ENCODE data around the gene PDZD7.
A peak's percentile ranks its signal among the peaks of the same experiment; 100 is the strongest.

Gene PDZD7

GRCh38 chr10:100993986-100994708, 36.8 kb downstream of the PDZD7 start:
- H3K9me3 ChIP-seq = no peaks in the 10 kb centered on the region
- TF ChIP-seq, protein P1, sequence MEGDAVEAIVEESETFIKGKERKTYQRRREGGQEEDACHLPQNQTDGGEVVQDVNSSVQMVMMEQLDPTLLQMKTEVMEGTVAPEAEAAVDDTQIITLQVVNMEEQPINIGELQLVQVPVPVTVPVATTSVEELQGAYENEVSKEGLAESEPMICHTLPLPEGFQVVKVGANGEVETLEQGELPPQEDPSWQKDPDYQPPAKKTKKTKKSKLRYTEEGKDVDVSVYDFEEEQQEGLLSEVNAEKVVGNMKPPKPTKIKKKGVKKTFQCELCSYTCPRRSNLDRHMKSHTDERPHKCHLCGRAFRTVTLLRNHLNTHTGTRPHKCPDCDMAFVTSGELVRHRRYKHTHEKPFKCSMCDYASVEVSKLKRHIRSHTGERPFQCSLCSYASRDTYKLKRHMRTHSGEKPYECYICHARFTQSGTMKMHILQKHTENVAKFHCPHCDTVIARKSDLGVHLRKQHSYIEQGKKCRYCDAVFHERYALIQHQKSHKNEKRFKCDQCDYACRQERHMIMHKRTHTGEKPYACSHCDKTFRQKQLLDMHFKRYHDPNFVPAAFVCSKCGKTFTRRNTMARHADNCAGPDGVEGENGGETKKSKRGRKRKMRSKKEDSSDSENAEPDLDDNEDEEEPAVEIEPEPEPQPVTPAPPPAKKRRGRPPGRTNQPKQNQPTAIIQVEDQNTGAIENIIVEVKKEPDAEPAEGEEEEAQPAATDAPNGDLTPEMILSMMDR (IDR thresholded peaks at IDR 0.05) = peak; percentile 73 to 90
- H3K4me3 ChIP-seq = no peak overlapping the region
- H3K27me3 ChIP-seq = no peaks in the 10 kb centered on the region
- intact Hi-C loops (cut with DNase I; ENCODE audit: low total_unique reads) = loop anchor here (2.0 kb wide), 1 partner anchor 21 kb away; no protein-coding TSS in a partner anchor
- no peak overlapping the region for H3K27ac ChIP-seq
- DNase-seq = no peak
- H3K4me1 ChIP-seq = peaks cover 0 to 22% (median 14%) of the 10 kb centered on the region in 4 donors
- H3K36me3 ChIP-seq = peaks cover 0 to 38% (median 28%) of the 10 kb centered on the region in 3 donors

GRCh38 chr10:100989088-100989487, 41.8 kb downstream of the PDZD7 start:
- H3K36me3 ChIP-seq = peaks cover 0 to 55% (median 28%) of the 10 kb centered on the region in 3 donors
- intact Hi-C loops (cut with DNase I; ENCODE audit: low total_unique reads) = loop anchor here (5.0 kb wide), 1 partner anchor 43 kb away; the partner anchor contains the start of genes PDZD7 and SFXN3
- H3K27ac ChIP-seq = no peak overlapping the region
- TF ChIP-seq, protein P1 (IDR thresholded peaks at IDR 0.05) = no peak
- no peaks in the 10 kb centered on the region for H3K9me3 ChIP-seq
- peaks cover 0 to 36% (median 26%) of the 10 kb centered on the region in 4 donors for H3K4me1 ChIP-seq
- DNase-seq = no peak
- no peak overlapping the region for H3K4me3 ChIP-seq
- H3K27me3 ChIP-seq = no peaks in the 10 kb centered on the region

DNA sequence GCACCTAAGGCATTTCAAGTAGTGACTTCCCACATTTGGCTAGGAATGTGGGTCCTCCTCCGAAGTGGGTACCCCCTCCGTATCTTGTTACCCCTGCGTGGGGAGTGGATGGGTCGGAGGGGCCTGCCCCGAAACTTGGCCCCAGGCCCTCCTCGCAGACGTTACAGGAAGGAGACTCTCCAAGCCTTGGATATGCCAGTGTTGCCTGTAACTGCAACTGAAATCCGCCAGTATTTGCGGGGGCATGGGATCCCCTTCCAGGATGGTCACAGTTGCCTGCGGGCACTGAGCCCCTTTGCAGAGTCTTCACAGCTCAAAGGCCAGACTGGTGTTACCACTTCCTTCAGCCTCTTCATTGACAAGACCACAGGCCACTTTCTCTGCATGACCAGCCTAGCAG, 42.8 kb downstream of the PDZD7 start:
- Histone ChIP-seq H3K4me3 (peak overlapping the region; percentile 85 to 94), H3K36me3 (peaks cover 0 to 55% (median 30%) of the 10 kb centered on the region in 3 donors), H3K27ac (peak overlapping the region in 1 of 2 donors; percentile 85), H3K27me3 (no peaks in the 10 kb centered on the region), H3K4me1 (peaks cover 0 to 36% (median 26%) of the 10 kb centered on the region in 4 donors), H3K9me3 (no peaks in the 10 kb centered on the region)
- DNase-seq = no peak
- intact Hi-C loops (cut with DNase I; ENCODE audit: low total_unique reads) = loop anchor here (5.0 kb wide), 1 partner anchor 44 kb away; the partner anchor contains the start of genes PDZD7 and SFXN3
- TF ChIP-seq, protein P1 (IDR thresholded peaks at IDR 0.05) = no peak

DNA sequence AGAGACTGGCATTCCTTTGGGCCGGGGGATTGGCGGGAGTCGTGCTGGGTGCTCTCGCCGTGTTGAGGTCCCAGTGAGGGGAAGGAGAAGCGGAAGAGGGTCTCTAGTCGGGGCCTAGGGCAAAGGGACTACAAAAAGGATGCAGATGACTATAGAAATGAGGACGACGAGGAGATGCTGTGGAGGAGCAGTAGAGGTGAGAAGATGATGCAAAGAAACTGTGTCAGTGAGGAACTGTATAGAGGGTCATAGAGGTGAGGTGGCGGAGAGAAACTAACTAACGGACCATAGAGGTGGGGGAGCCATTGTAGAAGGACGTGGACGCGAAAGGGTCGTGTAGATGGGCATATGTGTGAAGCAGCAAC, 43.3 kb downstream of the PDZD7 start:
- Histone ChIP-seq H3K27ac (peak overlapping the region; percentile 82 to 85), H3K9me3 (no peaks in the 10 kb centered on the region), H3K4me1 (peaks cover 0 to 36% (median 26%) of the 10 kb centered on the region in 4 donors)

GRCh38 chr10:100986952-100987684, 43.8 kb downstream of the PDZD7 start, which contains the start of the genes MRPL43 and TWNK:
Gene MRPL43 (minus strand): TSS chr10:100987497. CDS start chr10:100987443, 54 bp downstream.
Gene TWNK (plus strand): TSS chr10:100987543. CDS start chr10:100988211, 668 bp downstream.
- peak within 1 kb of the TSS; percentile 85 to 94 for H3K4me3 ChIP-seq
- TF ChIP-seq, protein P1 (IDR thresholded peaks at IDR 0.05) = no peak
- intact Hi-C loops (cut with DNase I; ENCODE audit: low total_unique reads) = loop anchor here (5.0 kb wide), 1 partner anchor 45 kb away; the partner anchor contains the start of genes PDZD7 and SFXN3
- H3K27ac ChIP-seq = peak within 1 kb of the TSS; percentile 82 to 85
- DNase-seq = peak; percentile 80 to 89
- no peaks in the 10 kb centered on the region for H3K9me3 ChIP-seq
- H3K4me1 ChIP-seq = peaks cover 0 to 36% (median 26%) of the 10 kb centered on the region in 4 donors
- H3K27me3 ChIP-seq = no peaks in the 10 kb centered on the region
- H3K36me3 ChIP-seq = peaks cover 0 to 58% (median 36%) of the 10 kb centered on the region in 3 donors

More for the DNA sequence above, 43.3 kb downstream of the PDZD7 start:
- Histone ChIP-seq H3K27me3 (no peaks in the 10 kb centered on the region), H3K36me3 (peaks cover 0 to 55% (median 32%) of the 10 kb centered on the region in 3 donors), H3K4me3 (peak overlapping the region; percentile 85 to 94)
- intact Hi-C loops (cut with DNase I; ENCODE audit: low total_unique reads) = loop anchor here (5.0 kb wide), 1 partner anchor 45 kb away; the partner anchor contains the start of genes PDZD7 and SFXN3
- TF ChIP-seq, protein P1 (IDR thresholded peaks at IDR 0.05) = no peak
- no peak for DNase-seq

All from tibial artery (tissue), 4 donors.